HCT116 (cell line): ENCODE results near the gene FNDC7.

Experiments
- CTCF ChIP-seq, 3 experiments: fragments of 200-600 bp in 1 of 3; sonication (generic) in 1 of 3; IDR thresholded peaks in 2 of 3; conservative IDR thresholded peaks in 1 of 3; 2 replicates each; pipeline ENCODE4 v1.5.1; 2012 to 2017; ENCODE audit warnings: low read depth in 2 of 3, low read length in 2 of 3, antibody characterized with exemption in 1 of 3, borderline replicate concordance in 1 of 3, control low read depth in 1 of 3, mild to moderate bottlenecking in 1 of 3, mixed read lengths in 1 of 3, mixed run types in 1 of 3, moderate library complexity in 1 of 3; ENCODE audit not compliant: insufficient read depth in 1 of 3
- EZH2 ChIP-seq: fragments of 200-600 bp; sonication (generic); IDR thresholded peaks from 2 replicates; pipeline ENCODE4 v1.6.1; 2017; ENCODE audit warnings: antibody characterized with exemption, mixed run types
- JUND ChIP-seq: IDR thresholded peaks from 2 replicates; pipeline ENCODE4 v1.6.1; 2012
- POLR2AphosphoS5 ChIP-seq: IDR thresholded peaks from 2 replicates; pipeline ENCODE4 v1.6.1; 2011; ENCODE audit warnings: mild to moderate bottlenecking, low read depth, low read length, moderate library complexity
- REST ChIP-seq: IDR thresholded peaks from 2 replicates; pipeline ENCODE4 v1.6.1; 2012; ENCODE audit warnings: low read depth
- ZFX ChIP-seq: fragments of 450-650 bp; IDR thresholded peaks from 2 replicates; pipeline ENCODE4 v1.6.1; 2017

GRCh38 chr1:108780937-108781574 lies 68.3 kb downstream of the FNDC7 start:
- TF ChIP-seq ZFX, result no peak
- TF ChIP-seq JUND, result no peak
- no peak for TF ChIP-seq REST
- no peak for TF ChIP-seq CTCF (IDR thresholded peaks at IDR 0.05 in 2 of 3, conservative IDR thresholded peaks at IDR 0.05 in 1 of 3; ENCODE audit: borderline replicate concordance in 1 of 3, insufficient read depth in 1 of 3, low read depth in 2 of 3, low read length in 2 of 3)
- no peak for TF ChIP-seq POLR2AphosphoS5
- no peak for TF ChIP-seq EZH2
